CMK (cell line): Measurements from ENCODE around the gene ZEB1.
"Not testable (repeated sequence)": the region's sequence is repeated elsewhere in the genome, so short reads cannot be mapped to it uniquely, and the experiment has no call there.

ENCODE experiments used
- DNase-seq: peaks from one replicate; pipeline ENCODE4 v3.0.0-alpha.2; 2010; ENCODE audit warnings: low read depth

ZEB1 gene

DNA sequence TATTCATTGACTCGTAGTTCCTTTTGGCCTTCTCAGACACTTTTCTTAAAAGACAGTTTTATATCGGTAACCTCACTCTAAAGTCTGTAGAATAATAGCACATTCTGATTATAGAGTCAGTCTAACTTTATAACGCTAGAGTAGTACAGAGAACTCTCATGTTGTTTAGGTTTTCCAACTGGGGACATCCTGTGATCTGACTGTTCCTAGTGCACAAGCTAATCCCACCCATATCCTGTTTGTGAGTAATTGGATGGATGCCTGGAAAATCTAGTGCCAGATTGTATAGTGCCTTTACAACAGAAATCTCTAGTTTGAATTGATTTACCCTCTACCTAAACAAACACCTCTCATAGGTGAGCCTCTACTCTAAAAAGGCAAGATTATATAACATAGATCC lies 107.4 kb downstream of the ZEB1 start:
- no peak for DNase-seq

DNA sequence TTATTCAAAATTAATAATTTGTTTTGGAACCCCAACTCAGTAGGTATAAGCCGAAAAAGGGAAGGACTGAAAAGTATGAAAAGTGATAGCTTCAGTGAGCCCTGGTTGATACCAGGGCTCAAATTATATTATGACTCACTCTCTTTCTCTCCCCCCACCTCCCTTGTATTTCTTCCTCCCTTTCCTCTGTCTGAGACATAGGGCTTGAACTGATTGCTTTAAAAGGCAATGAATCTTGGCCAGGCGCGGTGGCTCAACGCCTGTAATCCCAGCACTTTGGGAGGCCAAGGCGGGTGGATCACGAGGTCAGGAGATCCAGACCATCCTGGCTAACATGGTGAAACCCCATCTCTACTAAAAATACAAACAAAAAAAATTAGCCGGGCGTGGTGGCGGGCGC lies 108.3 kb downstream of the ZEB1 start:
- DNase-seq, result not testable (repeated sequence)

DNA sequence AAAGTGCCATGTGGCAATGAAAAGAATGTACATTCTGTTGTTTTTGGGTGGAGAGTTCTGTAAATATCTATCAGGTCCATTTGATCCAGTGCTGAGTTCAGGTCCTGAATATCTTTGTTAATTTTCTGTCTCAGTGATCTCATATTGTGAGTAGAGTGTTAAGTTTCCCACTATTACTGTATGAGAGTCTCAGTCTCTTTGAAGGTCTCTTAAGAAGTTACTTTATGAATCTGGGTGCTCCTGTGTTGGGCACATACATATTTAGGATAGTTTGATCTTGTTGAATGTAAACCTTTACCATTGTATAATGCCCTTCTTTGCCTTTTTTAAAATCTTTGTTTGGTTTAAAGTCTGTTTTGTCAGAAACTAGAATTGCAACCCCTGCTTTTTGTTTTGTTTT lies 109.5 kb downstream of the ZEB1 start:
- not testable (repeated sequence) for DNase-seq

DNA sequence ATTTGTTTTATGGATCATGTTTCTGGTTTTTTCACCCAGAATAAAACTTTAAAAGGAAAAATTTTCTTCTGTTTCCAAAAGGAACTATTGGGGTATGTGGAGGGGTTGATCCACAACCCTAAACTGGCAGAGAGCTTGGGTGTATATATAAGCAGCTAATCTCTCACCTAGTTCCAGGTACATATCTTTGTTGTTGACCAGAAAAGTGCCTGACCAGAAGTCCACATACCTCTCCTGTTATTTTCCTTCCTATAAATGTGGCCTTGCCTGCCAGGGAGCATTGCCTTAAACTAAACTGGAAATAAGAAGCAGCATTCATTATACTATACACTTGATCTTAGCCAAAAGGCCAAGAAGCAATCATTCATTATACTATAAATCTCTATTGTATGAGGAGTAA lies 112.0 kb downstream of the ZEB1 start:
- no peak for DNase-seq

DNA sequence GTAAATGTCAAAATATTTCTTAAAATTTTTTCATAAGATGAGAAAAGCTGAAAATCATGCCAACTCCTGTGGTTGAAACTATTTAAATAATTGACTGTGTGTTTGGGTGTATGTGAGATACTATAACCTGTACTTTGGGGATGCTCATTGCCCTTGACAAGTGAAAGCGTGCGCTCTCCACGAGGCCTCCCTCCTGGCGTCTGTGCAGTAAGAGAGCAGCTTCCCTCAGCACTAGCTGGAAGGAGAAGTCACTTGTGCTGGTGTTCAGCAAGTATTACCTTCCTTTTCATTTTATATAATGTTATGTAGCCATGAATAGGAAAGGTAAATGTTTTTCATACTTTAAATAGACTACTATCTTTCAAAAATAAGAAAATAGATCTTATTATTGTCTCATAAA lies 118.9 kb downstream of the ZEB1 start:
- DNase-seq, result no peak

DNA sequence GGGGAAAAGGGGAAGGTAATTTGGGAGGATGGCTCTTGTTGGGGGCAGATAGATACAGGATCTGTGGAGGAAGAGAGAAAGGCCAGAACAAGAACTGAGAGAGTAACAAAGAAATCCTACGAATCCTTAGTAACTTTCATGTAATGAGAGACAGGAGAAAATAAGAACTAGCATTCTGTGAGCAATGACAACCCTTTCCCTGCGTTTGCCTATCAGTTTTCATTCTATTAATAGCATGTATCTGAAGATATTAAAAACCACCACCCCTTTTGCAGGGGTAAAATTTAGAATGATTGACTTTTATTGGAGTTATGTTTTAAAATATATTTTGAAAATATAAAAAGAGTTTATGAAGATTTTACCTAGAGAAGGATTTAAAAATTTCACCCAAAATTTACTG lies 132.8 kb downstream of the ZEB1 start:
- DNase-seq, result no peak

DNA sequence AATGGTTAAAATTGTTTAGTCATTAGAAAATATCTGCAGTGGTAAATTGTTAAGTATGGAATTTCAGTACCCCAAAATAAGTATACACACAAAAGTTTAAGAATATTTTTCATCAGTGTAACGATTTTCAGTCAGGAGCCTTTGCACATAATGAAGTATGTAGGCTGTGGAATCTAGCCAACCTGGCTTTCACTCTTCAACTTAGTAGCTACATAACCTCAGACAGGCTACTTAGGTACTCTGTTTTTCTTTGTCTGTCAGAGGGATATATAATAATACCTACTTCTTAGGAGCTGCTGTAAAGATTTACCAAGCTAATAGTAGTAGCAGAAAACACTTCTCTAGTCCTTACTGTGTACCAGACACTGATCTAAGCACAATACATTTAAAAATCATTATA lies 137.5 kb downstream of the ZEB1 start:
- DNase-seq, result no peak

DNA sequence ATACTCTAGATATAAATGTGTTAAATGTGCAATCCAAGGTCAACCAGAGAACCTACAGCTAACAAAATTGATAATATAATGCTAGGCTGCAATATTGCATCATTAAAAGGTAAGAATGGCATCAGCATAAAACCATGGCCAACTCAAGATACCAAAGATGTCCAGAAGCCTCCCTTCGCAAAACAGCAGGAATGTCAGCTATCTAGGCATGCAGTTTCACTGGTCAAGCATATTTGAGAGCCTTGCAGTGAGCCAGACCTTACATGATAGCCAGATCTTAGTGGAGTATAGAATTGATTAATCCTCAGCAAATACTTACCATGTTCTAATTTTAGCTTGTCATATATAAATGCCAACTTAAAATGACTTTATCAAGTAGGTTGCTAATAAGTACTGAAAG lies 138.8 kb downstream of the ZEB1 start:
- no peak for DNase-seq

DNA sequence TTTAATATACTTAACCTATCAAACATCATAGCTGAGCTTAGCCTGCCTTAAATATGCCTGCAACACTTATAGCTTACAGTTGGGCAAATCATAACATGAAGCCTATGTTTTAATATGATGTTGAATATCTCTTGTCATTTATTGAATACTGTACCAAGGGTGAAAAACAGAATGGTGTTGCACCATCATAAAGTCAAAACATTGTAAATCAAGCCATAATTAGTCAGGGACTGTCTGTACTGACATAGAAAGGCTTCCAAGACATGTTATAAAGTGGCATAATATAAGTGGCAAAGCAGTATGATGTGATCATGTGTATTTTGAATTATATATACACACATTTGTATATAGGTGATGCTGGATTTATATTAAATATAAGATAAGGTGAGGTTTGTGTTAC lies 140.0 kb downstream of the ZEB1 start:
- DNase-seq, result no peak

DNA sequence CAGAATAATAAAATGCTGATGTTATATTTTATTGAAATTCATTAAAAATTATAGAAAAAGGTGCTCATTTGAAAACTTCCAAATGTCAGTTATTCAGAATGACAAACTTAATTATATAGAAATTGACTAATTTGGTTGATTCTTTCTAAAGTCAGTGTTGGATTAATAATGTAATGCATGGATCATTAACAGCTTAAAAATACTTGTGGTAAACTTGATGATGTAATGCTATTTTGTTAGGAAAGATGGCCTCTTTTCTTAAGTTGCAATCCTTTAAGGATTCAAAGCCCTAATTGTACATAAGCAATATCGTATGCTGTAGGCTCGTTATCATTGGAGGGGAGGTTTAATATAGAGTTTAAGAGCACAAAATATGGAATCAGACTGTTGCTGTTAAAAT lies 141.2 kb downstream of the ZEB1 start:
- DNase-seq, result no peak

DNA sequence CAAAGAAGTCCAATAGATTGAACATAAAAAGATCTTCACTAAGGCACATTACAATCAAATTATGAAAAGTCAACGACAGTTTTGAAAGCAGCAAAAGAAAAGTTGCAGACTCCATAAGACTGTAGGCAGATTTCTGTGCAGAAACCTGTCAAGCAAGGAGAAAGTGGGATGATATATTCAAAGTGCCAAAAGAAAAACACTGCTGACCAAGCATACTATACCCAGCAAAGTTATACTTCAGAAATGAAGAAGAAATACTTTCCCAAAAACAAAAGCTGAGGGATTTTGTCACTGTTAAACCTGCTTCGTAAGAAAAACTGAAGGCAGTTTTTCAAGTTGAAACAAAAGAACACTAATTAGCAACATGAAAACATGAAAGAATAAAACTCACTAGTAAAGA lies 145.5 kb downstream of the ZEB1 start:
- DNase-seq, result no peak

DNA sequence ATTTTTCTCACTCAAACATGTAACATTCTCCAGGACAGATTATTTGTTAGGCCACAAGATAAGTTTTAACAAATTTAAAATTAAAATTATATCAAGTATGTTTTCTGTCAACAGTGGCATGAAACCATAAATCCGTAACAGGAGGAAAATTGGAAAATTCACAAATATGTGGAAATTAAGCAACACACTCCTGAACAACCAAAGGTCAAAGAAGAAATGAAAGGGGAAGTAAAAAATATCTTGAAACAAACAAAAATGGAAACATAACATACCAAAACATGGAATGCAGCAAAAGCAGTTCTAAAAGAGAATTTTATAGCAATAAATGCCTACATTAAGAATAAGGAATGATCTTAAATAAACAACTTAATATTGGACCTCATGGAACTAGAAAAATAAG lies 147.3 kb downstream of the ZEB1 start:
- DNase-seq, result no peak

DNA sequence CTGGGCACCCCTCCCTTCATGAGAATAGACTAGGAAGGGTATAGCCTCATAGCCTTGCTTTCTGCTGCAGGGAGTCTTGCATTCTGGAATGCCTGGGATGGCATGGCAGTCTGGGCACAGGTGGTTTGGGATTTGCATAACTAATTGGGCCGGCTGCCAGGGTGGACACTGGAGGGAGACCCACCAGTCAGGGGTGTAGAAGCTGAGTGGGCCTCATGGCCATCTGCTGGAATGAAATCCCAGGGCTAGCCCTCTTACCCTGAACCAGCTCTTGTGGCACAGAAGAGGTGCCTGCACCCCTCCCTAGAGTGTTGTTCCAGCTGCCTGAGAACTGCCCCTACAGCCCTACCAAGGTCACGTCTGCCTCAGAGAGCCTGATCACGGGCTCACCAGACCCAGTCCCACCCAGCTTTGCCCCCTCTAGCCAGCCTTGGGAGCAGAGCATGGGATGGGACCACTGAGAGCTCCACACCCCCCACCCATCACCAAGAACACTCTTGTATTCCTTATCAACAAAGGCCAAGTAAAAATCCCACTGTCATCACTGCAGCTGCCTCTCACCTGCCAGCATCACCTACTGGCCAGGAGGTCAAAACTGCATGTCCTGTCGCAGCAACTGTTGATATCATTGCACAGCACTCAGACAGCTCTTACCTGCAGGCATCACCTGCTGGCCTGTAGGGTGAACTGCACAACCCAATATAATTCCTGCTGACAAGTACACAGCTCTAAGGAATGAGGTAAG lies 148.9 kb downstream of the ZEB1 start:
- DNase-seq, result no peak

DNA sequence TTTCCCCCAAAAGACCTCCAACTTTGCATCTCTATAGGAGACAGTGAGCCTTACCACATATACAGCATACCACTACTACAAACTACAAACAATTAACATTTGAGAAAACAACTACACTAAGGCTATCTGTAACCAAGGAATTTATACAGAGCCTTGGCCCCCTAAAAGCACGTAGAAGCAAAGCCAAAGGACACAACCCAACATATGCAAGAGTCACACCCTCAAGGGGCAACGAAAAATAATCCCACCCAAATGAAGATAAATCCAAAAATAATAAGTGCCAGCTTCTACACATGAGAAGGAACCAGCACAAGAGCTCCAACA lies 149.5 kb downstream of the ZEB1 start:
- DNase-seq, result no peak

DNA sequence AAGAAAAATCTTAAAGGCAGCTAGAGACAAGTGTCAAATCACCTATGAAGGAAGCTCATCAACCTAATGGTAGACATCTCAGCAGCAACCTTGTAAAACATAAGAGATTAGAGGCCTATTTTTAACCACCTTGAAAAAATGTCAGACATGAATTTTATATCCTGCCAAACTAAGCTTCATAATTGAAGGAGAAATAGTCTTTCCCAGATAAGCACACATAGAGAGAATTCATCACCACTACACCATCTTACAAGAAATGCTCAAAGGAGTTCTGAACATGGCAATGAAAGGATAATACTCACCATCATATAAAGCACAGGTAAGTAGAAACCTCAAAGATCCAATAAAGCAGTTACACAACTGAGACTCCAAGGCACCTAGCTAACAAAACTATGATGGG lies 156.5 kb downstream of the ZEB1 start:
- no peak for DNase-seq

DNA sequence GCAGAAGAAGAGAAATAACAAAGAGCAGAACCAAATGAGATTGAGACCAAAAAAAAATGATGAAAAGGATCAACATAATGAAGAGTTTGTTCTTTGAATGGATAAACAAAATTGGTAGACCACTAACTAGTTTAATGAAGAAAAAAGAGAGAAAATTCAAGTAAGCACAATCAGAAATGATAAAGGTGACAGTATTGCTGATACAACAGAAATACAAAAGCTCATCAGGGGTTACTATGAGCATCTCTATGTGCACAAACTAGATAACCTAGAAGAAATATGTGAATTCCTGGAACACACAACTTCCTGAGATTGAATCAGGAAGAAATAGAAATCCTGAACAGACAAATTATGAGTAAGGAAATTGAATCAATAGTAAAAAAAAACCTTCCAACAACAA lies 157.1 kb downstream of the ZEB1 start:
- DNase-seq, result no peak

DNA sequence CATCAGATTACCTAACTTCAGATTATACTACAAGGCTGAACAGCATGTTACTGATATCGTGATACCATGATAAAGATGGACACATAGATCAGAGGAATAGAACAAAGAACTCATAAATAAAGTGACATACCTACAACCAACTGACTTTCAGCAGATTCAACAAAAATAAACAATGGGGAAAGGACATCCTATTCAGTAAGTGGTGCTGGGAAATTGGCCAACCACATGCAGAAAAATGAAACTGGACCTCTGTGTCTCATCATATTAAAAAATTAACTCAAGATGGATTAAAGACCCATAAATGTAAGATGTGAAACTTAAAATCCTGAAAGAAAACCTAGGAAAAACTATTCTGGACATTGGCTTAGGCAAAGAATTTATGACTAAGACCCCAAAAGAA lies 158.6 kb downstream of the ZEB1 start:
- no peak for DNase-seq

DNA sequence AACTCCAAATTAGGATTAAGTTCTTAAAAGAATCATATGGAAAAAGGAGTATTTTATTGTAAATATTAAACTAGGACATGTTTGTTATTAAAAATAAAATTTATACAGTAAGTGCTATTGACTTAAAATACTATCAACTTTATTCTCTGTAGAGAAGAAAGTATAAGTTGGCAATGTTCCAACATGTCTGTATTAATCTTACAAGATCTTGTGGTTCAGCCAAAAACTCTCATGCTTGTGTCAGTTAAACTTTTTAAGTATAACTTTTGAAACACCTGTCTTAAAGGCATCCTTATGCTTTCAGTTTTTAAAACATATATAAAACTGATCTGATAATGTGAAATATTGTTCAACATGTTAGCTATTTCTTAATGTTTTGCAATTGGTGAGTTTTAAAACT lies 160.7 kb downstream of the ZEB1 start:
- no peak for DNase-seq

DNA sequence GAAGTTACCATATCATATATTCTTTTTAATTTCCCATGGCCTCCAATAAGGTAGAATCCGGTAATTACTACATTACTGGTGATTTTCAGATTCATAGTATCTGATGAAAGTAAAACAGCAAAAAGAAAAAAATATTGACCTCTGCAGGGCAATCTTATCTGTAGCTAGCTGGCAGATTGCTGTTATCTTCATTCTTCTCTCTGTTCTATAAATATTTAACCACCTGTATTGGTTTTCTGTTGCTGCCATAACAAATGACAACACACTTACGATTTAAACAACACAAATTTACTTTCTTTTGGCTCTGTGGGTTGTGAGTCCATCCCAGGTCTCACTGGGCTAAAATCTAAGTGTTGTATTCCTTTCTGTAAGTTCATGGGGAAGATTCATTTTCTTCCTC lies 164.5 kb downstream of the ZEB1 start:
- DNase-seq, result no peak

DNA sequence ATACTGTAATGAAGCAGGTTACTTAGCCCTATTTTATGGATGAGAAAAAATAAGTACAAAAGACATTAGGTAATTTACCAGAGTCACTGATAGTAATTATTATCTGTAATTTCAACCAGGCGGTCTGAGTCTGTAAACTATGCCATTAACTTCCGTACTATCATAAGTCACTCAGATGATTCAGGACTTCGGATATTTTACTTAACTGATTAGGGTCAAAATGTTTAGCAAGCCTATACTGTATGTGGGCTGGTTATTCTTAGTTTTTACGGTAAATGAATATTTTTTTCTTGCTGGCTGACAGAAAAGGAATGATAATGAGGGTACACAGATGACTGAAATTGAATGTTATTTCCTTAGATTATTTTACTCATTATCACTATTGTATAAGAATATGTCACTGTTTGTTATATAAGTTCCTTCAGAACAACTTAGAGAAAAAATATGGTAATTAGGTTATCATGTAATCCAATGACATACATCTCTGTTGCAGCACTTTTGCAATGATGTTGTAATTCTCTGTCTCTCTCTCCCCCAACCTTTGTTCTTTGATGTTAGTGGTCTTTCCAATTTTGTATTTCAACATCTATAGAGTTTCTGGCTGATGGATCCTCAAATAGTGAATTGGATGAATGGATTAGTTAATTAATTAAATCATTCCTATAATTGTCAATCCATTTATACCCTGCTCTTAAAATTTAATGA lies 165.6 kb downstream of the ZEB1 start:
- no peak for DNase-seq

DNA sequence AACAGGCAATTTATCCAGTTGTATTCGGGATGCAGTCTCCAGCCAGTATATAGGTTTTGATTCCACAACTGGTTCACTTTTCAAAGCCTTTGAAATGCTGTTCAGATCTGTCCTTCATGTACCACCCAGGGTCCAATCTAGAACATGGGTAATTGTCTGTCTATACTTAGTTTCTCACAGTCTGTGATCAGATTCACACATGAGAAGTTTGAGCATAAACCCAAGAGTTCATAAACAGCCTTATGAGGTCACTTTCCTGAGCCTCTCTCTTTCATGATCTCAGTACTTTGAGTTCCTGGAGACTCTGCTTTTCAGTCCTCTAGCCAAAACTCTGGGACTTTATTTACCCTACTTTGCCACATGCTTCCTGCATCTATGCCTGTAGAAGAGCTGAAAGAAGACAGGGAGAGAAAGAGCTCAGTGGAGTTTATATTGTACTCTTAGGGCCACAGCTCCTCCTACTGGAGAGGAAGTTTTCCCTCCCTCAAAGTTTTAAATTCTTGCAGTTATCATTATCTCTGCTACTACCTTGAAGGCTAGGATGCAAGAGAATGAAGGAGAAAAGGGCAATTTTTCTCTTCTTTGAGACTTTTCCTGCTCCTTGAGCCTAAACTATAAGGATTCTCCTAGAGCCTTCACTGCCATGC lies 172.0 kb downstream of the ZEB1 start:
- no peak for DNase-seq

DNA sequence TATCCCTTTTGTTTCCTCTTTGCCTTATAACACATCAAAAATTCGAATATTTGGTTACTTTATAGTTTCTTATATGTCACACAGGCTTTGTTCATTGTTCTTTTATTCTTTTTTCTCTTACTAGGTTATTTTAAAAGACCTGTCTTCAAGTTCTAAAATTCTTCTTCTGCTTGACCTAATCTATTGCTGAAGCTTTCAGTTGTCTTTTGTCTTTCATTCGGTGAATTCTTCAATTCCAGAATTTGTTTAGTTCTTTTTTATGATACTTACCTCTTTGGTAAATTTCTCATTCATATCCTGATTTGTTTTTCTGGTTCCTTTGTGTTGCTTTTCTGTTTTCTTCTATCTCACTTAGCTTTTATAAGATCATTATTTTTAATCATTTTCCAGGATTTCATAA lies 188.4 kb downstream of the ZEB1 start:
- DNase-seq, result no peak

DNA sequence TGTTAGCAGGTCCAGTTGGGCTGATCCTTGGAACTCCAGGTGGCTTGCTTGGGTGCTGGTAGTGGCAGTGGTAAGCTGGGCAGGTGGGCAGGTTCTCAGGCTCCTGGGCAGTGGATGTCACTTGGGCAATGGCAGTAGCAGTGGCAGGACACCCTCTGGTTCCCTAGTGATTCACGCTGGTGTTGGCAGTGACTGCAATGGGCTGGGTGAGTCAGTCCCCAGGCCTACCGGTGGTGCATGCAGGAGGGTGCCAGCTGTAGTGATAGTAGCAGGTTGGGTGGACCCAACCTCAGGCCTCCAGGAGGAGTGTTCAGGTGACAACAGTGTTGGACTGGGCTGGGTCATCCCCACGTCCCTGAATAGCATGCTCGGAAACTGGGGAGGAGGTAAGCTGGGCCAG lies 189.2 kb downstream of the ZEB1 start:
- DNase-seq, result no peak

DNA sequence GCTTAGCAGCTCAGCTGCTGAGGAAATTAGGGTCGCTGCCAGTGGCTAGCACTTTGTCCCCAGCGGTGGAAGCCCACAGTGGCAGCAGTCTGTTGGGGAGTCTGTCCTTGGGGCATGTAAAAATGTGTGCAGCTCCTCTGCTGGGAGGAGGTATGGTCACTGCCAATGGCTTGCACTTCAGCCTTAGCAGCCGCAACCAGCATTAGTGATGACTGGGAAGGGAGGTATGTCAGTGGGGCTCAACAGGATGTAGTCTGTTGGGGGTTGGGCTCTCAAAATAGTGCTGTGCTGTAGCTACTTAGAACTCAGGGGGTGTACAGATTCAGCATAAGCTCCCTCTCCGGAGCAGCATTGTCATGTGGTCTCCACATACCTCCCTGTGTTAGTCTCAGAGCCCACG lies 189.9 kb downstream of the ZEB1 start:
- DNase-seq, result no peak
